ENCODE measurements around the gene KLF16. TPM values are rescaled to one million over a fixed set of nuclear protein-coding genes. Genes with fewer than 3 reads are reported as not detected.

Gene KLF16
- total and polyA plus RNA-seq, 2 experiments from 2014 or later, result 6.4 to 16.0 TPM

DNA sequence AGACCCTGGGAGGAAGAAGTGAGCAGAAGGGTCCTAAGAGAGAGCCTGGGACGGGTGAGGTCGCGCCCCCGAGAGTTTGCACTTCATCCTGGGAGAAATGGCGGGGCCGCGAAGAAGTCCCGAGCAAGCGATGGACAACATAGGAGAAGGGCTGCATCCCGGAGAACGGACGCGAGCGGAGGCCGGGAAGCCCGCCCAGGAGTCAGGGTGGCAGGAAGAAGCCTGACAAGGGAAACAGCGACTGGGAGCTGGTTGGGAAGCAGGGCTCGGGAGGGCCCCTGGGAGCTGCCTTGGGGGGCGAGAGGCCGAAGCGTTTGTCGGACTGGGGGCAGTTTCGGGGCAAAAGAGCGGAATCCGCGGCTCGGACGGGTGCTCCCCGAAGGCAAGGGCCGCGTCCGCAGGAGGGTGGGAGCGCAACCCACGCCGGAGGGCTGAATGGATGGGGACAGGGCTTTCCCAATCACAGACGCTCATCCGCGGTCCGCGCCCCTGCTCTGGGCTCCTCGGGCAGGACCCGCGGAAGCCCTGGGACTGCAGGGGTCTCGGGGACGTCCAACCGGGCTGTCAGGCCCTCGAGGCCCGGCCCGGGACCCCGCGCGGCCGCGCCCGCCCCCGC is 21.4 kb upstream of the KLF16 start:
- peak overlapping the region; percentile 97 for H3K4me3 ChIP-seq
- H3K27ac ChIP-seq, result peak overlapping the region; percentile 80
- peaks cover 22% of the 10 kb centered on the region for H3K4me1 ChIP-seq (ENCODE audit: insufficient read depth)
- peaks cover 43% of the 10 kb centered on the region for H3K79me2 ChIP-seq
- H2AFZ ChIP-seq, result no peak overlapping the region
- no peaks in the 10 kb centered on the region for H3K27me3 ChIP-seq
- WGBS (ENCODE audit: low lambda C conversion rate, missing lambda C conversion rate), result 3% methylated on average over 36 of the region's 56 CpGs
- no peak for DNase-seq (ENCODE audit: low spot score)
- H3K9me3 ChIP-seq (ENCODE audit: low read depth), result no peaks in the 10 kb centered on the region
- H3K4me2 ChIP-seq, result peak overlapping the region; percentile 99
- no peaks in the 10 kb centered on the region for H3K9me2 ChIP-seq (replicated peaks; ENCODE audit: insufficient read depth)
- no peaks in the 10 kb centered on the region for H3K36me3 ChIP-seq (replicated peaks; ENCODE audit: insufficient read depth, low read depth)
- peaks cover 32% of the 10 kb centered on the region for H4K20me1 ChIP-seq (ENCODE audit: insufficient read depth, poor library complexity, severe bottlenecking)
- no peak for TF ChIP-seq EZH2 (IDR thresholded peaks at IDR 0.05; ENCODE audit: borderline replicate concordance)
- TF ChIP-seq, protein P1, sequence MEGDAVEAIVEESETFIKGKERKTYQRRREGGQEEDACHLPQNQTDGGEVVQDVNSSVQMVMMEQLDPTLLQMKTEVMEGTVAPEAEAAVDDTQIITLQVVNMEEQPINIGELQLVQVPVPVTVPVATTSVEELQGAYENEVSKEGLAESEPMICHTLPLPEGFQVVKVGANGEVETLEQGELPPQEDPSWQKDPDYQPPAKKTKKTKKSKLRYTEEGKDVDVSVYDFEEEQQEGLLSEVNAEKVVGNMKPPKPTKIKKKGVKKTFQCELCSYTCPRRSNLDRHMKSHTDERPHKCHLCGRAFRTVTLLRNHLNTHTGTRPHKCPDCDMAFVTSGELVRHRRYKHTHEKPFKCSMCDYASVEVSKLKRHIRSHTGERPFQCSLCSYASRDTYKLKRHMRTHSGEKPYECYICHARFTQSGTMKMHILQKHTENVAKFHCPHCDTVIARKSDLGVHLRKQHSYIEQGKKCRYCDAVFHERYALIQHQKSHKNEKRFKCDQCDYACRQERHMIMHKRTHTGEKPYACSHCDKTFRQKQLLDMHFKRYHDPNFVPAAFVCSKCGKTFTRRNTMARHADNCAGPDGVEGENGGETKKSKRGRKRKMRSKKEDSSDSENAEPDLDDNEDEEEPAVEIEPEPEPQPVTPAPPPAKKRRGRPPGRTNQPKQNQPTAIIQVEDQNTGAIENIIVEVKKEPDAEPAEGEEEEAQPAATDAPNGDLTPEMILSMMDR (IDR thresholded peaks at IDR 0.05; ENCODE audit: poor library complexity), result no peak
- TF ChIP-seq EZH2phosphoT487 (IDR thresholded peaks at IDR 0.05; ENCODE audit: low read depth, severe bottlenecking, unreplicated experiment), result no peak

DNA sequence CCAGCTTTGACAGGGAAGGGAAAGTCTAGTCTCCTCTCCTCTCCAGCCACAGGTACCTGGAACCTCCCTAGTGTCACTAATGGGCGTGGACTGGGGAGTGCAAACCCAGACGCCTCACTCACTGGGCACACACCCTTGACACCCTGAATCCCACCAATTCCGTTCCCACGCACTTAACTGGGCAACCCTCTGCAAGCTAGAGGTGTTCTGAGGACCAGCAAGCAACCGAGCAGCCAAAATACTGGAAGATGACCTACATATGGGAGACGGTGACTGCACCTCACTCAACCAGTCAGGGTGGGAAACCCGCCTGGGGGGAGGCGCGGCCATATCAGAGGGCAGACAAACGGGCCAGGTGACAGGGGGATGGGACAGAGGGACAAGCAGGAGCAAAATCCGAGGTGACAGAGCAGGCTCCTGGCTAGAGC is 20.9 kb upstream of the KLF16 start:
- Histone ChIP-seq H3K27me3 (no peaks in the 10 kb centered on the region), H3K4me2 (peak overlapping the region; percentile 99), H2AFZ (no peak overlapping the region), H3K4me3 (peak overlapping the region; percentile 97), H3K4me1 (ENCODE audit: insufficient read depth) (peaks cover 22% of the 10 kb centered on the region), H3K79me2 (peaks cover 43% of the 10 kb centered on the region), H3K27ac (peak overlapping the region; percentile 80), H3K9me3 (ENCODE audit: low read depth) (no peaks in the 10 kb centered on the region), H4K20me1 (ENCODE audit: insufficient read depth, poor library complexity, severe bottlenecking) (peaks cover 32% of the 10 kb centered on the region), H3K9me2 (replicated peaks; ENCODE audit: insufficient read depth) (no peaks in the 10 kb centered on the region), H3K36me3 (replicated peaks; ENCODE audit: insufficient read depth, low read depth) (no peaks in the 10 kb centered on the region)
- TF ChIP-seq EZH2phosphoT487 (IDR thresholded peaks at IDR 0.05; ENCODE audit: low read depth, severe bottlenecking, unreplicated experiment) (no peak), EZH2 (IDR thresholded peaks at IDR 0.05; ENCODE audit: borderline replicate concordance) (no peak)
- TF ChIP-seq, protein P1 (IDR thresholded peaks at IDR 0.05; ENCODE audit: poor library complexity), result no peak
- WGBS (ENCODE audit: low lambda C conversion rate, missing lambda C conversion rate), result 14% methylated on average over 11 of the region's 11 CpGs
- DNase-seq (ENCODE audit: low spot score), result no peak

DNA sequence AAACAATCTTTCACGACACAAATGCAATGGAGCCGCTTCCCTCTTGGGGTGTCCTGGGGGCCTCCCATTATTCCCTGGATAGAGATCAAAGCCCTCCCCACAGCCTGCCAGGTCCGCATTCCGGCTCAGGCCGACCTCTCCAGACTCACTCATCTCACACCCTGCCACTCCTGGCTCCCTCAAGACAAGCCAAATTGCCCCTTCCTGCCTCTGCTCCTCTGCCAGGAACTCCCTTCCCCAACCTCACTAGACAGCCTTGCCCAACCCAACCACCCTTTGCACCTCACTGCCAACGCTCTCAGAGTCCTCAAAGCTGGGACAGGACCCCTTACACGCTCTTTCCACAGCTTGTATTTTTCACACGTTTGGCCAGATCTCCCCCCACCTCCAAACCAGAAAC is 20.4 kb upstream of the KLF16 start:
- H3K36me3 ChIP-seq (replicated peaks; ENCODE audit: insufficient read depth, low read depth), result no peaks in the 10 kb centered on the region
- peak overlapping the region; percentile 97 for H3K4me3 ChIP-seq
- WGBS (ENCODE audit: low lambda C conversion rate, missing lambda C conversion rate), result 62% methylated on average over 8 of the region's 8 CpGs
- peaks cover 43% of the 10 kb centered on the region for H3K79me2 ChIP-seq
- peaks cover 22% of the 10 kb centered on the region for H3K4me1 ChIP-seq (ENCODE audit: insufficient read depth)
- peak overlapping the region; percentile 99 for H3K4me2 ChIP-seq
- no peak overlapping the region for H2AFZ ChIP-seq
- no peak for TF ChIP-seq EZH2 (IDR thresholded peaks at IDR 0.05; ENCODE audit: borderline replicate concordance)
- TF ChIP-seq EZH2phosphoT487 (IDR thresholded peaks at IDR 0.05; ENCODE audit: low read depth, severe bottlenecking, unreplicated experiment), result no peak
- TF ChIP-seq, protein P1 (IDR thresholded peaks at IDR 0.05; ENCODE audit: poor library complexity), result no peak
- no peak for DNase-seq (ENCODE audit: low spot score)
- H3K9me2 ChIP-seq (replicated peaks; ENCODE audit: insufficient read depth), result no peaks in the 10 kb centered on the region
- no peak overlapping the region for H3K27ac ChIP-seq
- peaks cover 32% of the 10 kb centered on the region for H4K20me1 ChIP-seq (ENCODE audit: insufficient read depth, poor library complexity, severe bottlenecking)
- H3K27me3 ChIP-seq, result no peaks in the 10 kb centered on the region
- no peaks in the 10 kb centered on the region for H3K9me3 ChIP-seq (ENCODE audit: low read depth)

All from hepatocyte (in vitro differentiated cells).